LHCN-M2 (cell line): Measurements from ENCODE around the gene ZFP92. TPM values are rescaled to one million over a fixed set of nuclear protein-coding genes. Genes with fewer than 3 reads are reported as not detected.

ENCODE experiments used
- DNase-seq: peaks from one replicate; pipeline ENCODE4 v3.0.0-alpha.2; 2012; ENCODE audit warnings: low read depth
- total RNA-seq: library from RNA; depleted of rRNA; stranded (reverse); fragments of >200 nt; gene quantifications from 2 replicates; pipeline ENCODE4 v1.2.3, GENCODE V29; 2014

The ZFP92 gene
- total RNA-seq, 1 experiment from 2014 or later = not detected

DNA sequence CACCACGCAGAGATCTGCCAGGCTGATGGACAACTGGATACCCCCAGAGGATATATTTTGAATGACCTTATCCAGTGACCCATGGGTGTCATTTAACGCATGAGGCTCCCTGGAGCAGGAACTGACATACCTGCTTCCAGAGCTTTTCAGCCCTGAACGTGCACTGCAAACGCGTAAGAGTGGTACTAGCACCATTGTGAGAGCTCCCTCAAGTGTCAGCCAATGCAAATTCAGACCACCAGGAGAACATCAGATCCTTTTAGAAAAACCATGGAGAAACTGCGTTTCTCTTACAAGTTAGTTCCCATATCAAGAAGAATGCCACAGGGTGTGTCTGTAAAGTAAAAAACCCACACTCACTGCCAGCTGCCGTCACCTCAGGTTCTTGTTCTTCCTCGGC lies 27.3 kb downstream of the ZFP92 start:
- DNase-seq = no peak

- no peak for DNase-seq
Observed at GRCh38 chrX:153439977-153440376, 28.7 kb downstream of the ZFP92 start.

GRCh38 chrX:153440556-153441135 lies 29.4 kb downstream of the ZFP92 start:
- no peak for DNase-seq

DNA sequence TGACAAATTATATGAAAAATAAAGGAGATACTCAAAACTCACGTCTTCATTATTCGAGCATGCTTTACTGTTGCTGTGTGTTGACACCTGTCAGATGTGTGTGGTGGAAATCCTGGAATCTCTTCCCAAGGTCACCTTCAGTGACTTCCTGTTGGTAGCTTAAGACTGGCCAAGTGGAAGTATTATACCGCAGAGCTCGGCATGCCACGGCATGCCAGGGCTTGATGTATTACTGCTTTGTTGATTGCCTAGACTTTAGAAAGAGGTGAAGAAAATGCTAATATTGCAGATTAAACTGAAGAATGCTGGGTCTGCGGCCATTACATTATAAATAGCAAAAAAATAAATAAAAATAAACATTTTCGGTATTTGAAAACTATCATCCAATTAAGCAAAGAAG lies 30.0 kb downstream of the ZFP92 start:
- DNase-seq = no peak

- DNase-seq = no peak
Observed at GRCh38 chrX:153441981-153442380, 30.7 kb downstream of the ZFP92 start.

DNA sequence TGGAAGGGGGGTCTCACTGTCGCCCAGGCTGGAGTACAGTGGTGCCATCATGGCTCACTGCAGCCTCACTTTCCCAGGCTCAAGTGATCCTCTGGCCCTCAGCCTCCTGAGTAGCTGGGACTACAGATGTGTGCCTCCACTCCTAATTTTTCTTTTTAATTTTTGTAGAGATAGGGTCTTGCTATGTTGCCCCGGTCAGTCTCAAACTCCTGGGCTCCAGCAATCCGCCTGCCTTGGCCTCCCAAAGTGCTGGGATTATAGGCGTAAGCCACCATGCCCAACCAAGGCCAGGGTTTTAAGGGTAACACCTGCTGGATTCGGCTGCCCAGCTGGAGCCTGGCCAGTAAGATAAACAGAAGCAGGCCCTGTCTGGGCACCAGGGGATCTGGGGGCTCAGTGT lies 31.2 kb downstream of the ZFP92 start:
- DNase-seq = no peak

GRCh38 chrX:153443476-153444332 lies 32.4 kb downstream of the ZFP92 start:
- no peak for DNase-seq

DNA sequence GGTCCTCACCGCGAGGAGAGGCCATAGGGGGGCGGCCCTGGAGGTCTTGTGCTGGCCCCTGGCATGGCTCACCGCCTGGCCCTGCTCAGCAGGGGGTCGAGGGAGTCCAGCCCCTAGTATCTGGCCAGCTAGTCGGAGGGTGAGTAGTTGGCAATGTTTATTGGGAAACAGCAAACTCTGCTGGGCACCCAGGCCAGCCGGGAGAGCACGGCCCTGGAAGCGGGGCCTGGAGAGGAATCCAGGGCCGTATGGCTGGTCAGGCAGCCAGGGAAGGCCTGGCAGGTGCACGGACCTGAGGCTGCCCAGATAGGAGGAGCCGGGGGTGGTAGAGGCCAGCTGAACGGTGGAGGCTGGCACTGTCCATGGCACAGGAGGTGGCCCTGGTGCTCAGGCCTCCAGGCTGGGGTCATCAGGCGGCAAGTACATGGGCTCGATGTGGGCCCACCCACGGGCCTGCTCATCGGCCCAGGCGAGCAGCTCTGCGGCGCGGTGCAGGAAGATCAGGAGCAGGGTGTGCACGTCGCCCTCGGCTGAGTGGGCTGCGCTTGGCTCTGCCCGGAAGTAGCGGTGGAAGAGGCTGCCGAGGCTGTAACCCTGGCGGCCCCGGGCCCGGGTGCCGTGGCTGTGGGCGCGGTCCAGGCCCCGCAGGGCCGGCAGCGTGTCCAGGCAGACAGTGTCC lies 33.2 kb downstream of the ZFP92 start:
- DNase-seq = no peak

- DNase-seq = no peak
Observed at GRCh38 chrX:153445106-153445855, 34.0 kb downstream of the ZFP92 start.

DNA sequence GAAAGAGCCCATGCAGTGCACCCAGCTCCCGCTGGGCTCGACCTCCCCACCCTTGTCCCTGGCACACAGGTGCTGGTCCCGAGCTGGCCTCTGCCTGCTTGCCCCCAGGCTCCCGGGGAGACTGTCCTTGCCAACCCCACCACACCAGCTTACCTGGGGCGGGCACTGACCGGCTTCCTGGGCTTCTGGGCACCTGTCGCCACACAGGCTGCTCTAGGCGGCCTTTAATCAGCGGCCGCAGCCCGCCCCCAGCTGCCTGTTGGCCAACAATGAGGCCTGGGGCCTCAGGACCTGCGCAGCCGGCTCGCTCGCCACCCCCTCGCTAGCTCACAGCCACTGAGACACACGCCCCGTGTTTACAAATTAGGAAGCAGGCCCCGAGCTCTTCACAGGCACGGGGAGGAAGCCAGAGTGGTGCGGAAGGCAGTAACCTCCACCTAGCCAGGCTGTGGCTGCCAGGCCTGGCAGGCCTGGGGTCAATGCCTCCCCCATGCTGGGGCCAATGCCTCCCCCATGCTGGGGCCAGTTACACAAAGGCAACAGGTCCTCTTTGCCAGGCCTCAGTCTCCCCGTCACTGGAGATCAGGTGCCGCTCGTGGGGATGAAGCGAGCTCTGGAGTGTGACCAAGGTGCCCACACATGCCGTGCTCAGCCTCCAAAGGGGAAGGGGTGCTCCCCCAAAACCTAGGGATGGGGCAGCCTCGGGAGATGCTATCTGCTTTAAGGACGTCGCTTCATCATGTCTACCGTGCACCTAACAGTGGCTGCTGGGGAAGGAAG lies 34.8 kb downstream of the ZFP92 start, which contains the start of gene TREX2:
TREX2 (minus strand) TSS at position 201 of the 780 bp plus-strand sequence. CDS start 626 bp downstream, outside the sequence.
- DNase-seq = no peak

GRCh38 chrX:153446636-153446936 lies 35.3 kb downstream of the ZFP92 start:
- DNase-seq = no peak

- DNase-seq = no peak
Observed at GRCh38 chrX:153446950-153447580, 35.8 kb downstream of the ZFP92 start.

DNA sequence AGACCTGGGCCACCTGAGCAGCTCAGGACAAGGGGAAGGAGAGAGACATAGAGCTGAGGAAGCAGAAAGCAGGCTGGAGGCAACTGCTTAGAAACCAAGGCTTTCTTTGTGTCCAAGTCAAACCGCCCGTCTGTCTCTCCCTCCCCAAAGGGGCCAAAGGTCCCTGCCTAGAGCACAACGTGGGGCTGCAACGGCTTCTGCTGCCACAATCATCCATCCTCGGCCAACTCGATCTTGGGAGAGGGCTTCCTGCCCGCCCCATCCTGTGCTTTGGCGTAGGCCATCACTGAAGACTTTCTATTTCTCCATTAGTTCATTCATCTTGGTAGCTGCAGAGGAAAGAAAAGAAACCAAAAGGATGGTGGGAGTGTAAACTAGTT lies 36.3 kb downstream of the ZFP92 start:
- DNase-seq = no peak

DNA sequence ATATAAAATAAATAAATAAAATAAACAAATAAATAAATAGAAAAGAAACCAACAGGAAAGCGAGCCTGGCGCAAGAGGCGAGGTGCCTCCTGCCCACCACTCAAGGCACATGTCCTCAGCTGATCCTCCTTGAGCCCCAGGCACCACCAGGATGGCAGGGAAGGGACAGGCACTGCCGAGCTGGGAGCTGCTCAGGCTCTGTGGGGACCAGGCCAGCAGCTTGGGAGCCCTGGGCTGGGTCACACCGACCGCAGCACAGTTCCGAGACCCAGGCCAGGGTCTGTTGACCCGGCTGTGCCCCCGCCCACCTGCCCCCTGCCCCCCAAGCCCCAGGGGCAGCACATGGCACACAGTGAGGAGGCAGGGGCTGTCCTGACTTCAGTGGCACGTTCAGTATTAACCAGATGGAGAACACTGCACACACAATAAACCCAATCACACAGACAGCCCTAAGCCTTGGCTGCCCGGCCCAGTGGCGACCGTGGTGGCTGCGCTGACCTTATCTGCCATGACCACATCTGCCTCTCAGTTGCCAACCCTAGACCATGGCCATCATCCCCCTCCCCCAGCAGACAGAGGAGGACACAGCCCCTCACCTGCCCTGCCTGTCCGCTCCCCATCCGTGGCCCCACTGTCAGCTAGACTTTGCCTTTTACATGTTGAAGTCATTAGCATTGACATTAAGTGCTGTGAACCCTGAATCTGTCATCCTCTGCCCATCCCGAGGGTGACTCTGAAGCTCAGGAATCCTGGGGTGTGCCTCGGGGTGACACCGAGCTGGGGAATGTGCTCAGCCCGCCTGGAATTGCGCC lies 37.5 kb downstream of the ZFP92 start:
- no peak for DNase-seq

- no peak for DNase-seq
Observed at GRCh38 chrX:153449368-153450113, 38.3 kb downstream of the ZFP92 start.

- no peak for DNase-seq
Observed at GRCh38 chrX:153450114-153450948, 39.1 kb downstream of the ZFP92 start.

- DNase-seq = no peak
Observed at GRCh38 chrX:153450949-153451277, 39.6 kb downstream of the ZFP92 start.

DNA sequence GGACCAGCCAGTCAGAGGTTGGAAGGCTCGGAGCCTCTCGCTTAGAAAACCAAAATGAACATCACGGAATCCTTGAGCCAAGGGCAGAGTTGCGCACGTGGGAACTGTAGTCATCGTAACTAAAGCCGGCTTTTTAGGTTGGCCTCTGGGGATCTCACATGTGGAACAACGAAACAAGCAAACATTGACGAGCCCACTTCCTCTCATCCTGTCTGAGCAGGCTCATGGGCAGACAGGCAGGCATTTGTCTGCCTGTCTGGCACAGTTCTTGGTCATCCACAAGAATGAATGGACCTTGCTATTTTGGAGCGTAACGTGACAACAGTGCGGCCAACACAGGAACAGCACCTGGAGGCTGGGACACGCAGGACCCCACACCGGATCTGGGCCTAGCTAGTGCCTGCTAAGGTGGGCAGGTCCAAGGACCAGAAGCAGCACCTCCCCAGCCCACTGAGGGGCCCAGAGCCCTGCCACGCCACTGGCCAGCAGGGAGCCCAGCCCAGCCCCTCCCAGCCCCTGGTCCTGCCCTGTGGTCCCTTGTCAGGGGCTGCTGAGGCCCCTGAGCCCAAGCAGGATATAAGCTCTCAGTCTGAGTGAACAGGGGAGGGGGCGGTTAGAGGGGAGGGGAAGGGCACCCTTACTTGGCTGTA lies 43.8 kb downstream of the ZFP92 start:
- DNase-seq = no peak
